CD4-positive, alpha-beta T cell treated with Interleukin-10 for 1 hour (primary cell): Measurements from ENCODE around the gene TLR1.
"Not testable (repeated sequence)": the region's sequence is repeated elsewhere in the genome, so short reads cannot be mapped to it uniquely, and the experiment has no call there.

Experiments used
- DNase-seq: peaks from one replicate; pipeline ENCODE4 v3.0.0-alpha.2; 2020

Gene TLR1

GRCh38 chr4:38806251-38806650 is 1.7 kb upstream of the TLR1 start:
- DNase-seq = not testable (repeated sequence)

GRCh38 chr4:38805530-38806145 is 1.0 kb upstream of the TLR1 start:
- peak; percentile 39 for DNase-seq

GRCh38 chr4:38803833-38804653 is 548 bp downstream of the TLR1 start:
- peak; percentile 26 for DNase-seq

- no peak for DNase-seq
These were observed 1.8 kb downstream of the TLR1 start for GRCh38 chr4:38802561-38803355.

DNA sequence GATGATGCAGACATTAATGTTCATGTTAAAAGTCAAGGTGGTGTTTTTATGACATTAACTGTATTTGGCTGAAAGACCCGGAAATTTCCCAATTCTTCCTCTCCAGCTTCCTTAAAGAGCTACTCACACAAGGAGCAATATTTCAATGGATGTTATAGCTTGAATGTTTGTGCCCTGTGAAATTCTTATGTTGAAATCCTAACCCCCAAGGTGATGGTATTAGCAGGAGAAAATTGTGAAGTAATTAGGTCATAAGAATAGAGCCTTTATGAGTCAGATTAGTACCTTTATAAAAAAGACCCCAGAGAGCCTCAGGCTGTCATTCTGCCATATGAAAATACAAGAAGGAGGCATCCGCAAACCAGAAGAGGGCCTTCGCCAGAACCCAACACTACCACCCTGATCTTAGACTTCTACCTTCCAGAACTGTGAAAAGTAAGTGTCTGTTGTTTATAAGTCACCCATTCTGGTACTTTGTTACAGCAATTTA is 3.6 kb downstream of the TLR1 start:
- DNase-seq = no peak

DNA sequence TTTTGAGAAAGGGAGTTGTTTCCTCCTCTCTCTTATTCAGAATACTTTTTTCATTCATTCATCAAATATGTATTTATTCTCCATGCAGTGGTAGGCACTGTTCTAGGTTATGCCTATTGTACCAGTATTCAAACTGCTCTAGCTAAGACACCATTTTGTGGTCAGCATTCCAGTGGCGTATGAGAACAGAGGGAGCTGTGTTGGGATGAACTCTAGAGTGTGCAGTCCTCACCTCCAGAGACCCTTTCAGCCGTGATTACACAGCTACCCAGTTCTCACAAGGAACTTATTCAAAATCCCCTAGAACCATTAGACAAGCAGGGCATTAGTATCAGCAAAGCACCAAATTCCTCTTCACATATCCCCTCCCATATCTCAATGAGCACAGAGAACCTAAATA is 4.2 kb downstream of the TLR1 start:
- no peak for DNase-seq

DNA sequence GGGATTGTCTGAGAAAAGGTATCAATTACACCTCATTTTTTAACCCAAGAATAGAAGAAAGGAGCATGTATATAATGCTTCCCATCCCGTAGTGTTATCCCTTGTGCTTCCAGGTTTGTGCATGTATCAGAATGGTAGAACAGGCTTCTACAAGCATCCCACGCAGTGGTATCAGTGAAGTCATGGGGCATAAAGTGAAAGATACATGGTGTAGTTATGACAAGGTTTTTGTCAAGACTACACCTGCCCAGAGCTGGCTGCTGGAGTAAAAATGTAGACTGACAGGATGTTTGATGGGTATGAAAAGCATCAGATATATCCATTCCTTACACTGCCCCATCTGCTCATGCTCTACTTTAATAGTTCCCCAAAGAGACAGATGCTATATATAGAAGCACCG is 9.5 kb downstream of the TLR1 start:
- DNase-seq = no peak

DNA sequence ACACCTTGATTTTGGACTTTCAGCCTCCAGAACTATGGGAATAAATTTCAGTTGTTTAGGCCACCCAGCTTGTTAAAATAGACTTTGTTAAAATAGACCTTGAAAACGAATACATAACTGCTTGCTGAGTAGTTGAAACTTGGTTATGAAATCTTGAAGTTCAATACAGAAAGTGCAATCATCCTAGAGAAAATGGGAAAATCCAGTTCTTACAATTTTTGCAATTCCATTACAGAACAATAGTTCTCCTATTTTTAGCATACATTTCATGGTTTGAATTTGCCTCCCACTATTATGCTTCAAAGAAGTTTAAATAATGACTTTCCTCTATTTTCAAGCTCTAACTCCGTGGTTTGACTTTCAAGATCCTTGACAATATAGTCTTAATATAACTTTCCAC is 10.5 kb downstream of the TLR1 start:
- DNase-seq = no peak

GRCh38 chr4:38791010-38791409 is 13.6 kb downstream of the TLR1 start:
- no peak for DNase-seq

GRCh38 chr4:38788317-38788716 is 16.3 kb downstream of the TLR1 start:
- no peak for DNase-seq

- no peak for DNase-seq
These were observed 16.9 kb downstream of the TLR1 start for GRCh38 chr4:38787693-38788092.

DNA sequence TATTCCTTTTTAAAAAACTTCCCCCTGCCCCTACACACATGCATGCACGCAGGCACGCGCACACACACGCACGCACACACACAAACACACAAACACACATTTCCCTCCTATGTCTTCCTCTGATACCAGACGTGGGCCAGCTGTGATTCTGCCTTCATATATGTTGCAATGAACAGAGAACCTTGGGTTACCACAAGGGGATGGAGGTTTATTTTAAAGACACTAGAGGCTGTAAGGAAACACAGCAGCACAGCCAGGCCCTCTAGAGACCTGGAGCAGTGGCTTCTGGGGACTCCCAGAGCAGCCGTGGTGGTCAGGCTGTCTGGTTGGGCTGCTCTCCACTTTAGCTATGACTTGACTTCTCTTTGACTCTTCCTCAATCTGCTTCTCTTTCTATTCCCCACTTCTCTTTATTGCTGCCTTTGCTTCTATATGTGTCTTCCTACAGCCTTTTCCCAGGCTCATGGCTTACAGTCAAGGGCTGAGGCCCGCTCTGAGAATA is 18.6 kb downstream of the TLR1 start:
- DNase-seq = peak; percentile 14

GRCh38 chr4:38785041-38785790 is 19.4 kb downstream of the TLR1 start:
- DNase-seq = no peak

GRCh38 chr4:38784141-38784540 is 20.4 kb downstream of the TLR1 start:
- DNase-seq = no peak

- DNase-seq = no peak
These were observed 21.5 kb downstream of the TLR1 start for GRCh38 chr4:38783109-38783460.

DNA sequence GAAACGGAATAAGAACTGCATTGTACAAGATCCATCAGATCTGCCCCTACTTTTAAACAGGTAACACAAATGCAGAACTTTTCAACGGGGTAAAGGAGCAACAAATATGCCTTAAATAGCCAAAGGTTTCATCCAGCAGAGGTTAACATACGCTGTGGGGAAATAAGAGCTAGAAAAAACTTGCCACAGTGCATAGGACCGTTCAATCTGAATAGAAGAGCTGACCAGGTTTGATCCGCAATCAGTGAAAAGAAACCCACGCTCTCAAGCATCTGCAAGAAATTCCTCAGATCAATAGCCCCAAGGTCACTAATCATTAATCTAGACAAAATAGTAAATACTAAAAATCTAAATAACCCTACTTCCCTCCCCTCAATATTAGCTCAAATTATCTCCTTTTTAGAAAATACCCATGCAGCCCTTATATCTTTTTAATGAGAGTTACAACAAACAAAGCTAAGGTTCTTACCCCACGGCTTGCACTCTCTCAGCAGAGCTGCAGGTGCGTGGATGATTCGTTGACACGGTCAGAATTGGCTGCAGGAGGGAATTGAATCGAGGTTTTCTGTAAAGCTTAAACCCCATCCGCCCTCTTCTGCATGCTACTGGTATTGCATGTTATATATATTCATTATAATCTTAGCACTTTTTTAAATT is 22.0 kb downstream of the TLR1 start, which contains the start of gene TLR10:
Gene TLR10 (minus strand): TSS at position 539 of the 657 bp plus-strand sequence. CDS start 7,400 bp downstream, outside the sequence.
- DNase-seq = peak; percentile 60

DNA sequence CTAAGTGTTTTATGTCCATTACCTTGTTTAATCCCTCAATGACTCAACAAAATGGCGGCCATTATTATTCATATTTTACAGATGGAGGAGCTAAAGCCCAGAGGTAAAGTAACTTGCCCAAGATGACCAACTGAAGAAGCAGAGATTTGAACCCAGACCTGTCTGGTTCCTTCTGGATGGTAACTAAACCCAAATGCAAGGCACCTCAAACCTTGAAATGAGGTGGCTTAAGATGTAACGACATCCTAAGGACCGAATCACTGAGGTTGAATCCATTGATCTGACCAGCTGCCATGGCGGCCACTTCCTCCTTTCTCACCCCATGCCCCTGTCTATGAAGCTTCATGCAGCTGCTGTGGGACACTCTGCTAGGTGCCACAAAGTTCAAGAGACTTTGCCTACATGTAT is 22.7 kb downstream of the TLR1 start:
- no peak for DNase-seq

DNA sequence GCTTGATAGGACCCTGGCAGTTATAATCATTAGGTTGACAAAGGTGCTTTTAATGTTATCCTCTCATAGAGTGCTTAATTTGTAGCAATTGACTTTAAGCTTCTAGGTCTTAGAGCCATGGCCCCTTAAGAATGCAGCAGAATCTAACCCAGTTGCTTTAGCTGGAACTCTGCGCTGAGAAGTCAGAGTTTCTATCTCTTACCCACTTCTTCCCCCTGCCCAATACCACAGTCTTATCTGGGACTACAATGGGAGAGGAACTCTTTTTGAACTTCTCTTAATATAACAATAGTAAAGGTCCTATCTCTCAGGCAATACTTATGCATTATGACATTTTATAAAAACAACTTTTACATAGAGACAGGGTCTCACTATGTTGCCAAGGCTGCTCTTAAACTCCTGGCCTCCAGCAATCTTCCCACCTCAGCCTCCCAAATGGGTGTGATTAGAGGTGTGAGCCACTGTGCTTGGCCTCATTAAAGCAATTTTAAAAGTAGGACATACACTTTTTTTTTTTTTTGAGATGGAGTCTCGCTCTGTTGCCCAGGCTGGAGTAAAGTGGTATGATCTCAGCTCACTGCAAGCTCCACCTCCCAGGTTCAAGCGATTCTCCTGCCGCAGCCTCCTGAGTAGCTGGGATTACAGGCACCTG is 23.6 kb downstream of the TLR1 start:
- no peak for DNase-seq

- DNase-seq = no peak
These were observed 24.8 kb downstream of the TLR1 start for GRCh38 chr4:38779790-38780189.

- DNase-seq = not testable (repeated sequence)
These were observed 26.7 kb downstream of the TLR1 start for GRCh38 chr4:38777925-38778324.

GRCh38 chr4:38775326-38775725 is 29.3 kb downstream of the TLR1 start:
- no peak for DNase-seq
